Epidermal melanocyte (primary cell): ENCODE results near the gene KAT7.

Experiments
- DNase-seq: peaks from one replicate; pipeline ENCODE4 v3.0.0; 2011; ENCODE audit warnings: low spot score; ENCODE audit not compliant: insufficient read length

The KAT7 gene

GRCh38 chr17:49760296-49760695 lies 28.2 kb upstream of the KAT7 start:
- no peak for DNase-seq

- DNase-seq = no peak
Observed at GRCh38 chr17:49760932-49761558, 27.4 kb upstream of the KAT7 start.

DNA sequence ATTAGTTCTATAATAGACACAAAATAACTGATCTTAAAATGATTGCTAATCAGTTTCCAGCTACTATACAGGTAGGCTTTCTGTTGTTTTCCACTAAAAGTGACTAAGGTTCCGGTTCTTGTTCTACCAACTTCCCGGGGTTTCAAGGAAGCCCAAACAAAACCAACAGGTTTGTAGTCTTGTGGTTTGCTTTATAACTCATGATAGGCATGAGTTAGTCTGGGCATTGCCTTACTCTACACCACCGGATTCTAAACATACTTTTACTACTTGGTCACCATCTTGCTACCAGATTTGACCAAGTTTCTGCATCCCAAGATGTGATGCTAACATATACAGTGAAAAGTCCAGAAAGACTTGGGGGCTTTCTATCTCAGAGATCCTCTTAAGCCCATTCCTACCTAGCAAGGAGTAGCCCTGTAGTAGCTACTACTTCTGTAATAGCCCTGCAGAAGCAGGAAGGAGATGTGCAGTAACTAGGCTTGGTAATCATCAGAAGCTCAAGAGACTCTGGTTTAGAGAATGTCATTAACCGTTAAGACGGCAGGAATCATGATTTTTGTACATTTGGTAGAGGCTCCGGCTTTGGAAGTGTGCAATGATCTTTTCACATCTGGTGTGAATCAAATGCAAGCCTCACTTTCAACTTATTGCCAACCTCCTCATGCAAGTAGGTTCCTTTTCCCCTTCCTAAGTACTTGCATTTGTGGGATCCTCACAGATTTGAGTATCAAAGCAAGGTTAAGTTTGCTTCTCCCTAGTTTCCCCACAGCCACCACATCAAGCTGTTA lies 26.1 kb upstream of the KAT7 start:
- DNase-seq = no peak

- DNase-seq = peak; percentile 99
Observed at GRCh38 chr17:49763735-49764558, 24.5 kb upstream of the KAT7 start, which contains the start of gene FAM117A. TSS of gene FAM117A (minus strand) at chr17:49764131. CDS start at chr17:49764087, 44 bp downstream.

- DNase-seq = no peak
Observed at GRCh38 chr17:49764559-49765180, 23.8 kb upstream of the KAT7 start.

- no peak for DNase-seq
Observed at GRCh38 chr17:49766918-49767530, 21.5 kb upstream of the KAT7 start.

DNA sequence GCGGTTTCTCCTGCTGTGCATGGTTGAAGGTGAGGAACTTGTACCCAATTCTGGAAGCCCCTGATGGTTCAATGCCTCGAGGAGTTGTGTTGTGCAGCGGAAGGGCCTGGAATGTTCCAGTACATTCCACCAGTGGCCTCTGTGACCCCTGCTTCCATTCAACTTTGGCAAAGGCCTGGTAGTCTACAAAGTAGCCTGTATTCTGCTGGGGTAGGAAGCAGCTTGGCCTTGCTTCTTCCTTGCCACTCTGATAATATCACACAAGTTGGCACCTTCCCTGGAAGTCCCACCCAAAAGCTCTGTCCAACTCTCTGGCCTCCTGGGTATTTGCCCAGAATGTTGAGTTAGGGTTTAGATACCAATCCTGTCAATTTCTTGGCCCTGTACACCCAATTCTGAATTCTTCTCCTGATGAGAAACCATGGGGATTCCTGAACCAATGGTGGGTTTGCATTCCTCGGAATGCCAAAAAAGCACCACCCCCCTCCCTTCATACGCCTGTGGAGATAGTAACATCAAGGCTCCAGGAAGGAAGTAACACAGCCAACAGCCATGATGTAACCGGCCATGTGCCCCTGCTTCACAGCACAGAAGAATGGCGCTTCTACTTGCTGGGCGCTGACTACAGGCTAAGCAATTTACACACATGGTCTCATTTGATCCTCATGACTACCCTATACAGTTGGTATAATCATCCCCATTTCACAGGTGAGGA lies 12.8 kb upstream of the KAT7 start:
- no peak for DNase-seq

- DNase-seq = no peak
Observed at GRCh38 chr17:49776551-49777300, 11.8 kb upstream of the KAT7 start.

DNA sequence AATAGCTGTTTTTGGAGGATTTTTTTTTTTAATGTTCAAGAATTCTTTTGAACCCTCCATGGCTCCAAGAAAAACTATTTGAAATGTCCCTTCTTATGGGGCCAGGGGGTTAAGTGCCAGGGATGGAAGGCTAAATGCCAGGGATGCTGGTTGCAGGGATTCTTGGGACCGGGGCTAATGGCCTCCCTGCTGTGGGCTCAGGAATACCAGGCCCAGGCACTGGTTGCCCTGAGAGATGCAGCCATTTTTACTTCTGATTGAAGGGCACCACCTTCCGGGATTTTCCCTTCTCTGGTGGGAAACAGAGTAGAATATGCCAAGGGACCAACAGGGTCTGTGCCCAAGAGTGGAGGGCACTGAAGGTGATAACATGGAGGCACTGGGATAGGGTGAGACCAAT lies 10.9 kb upstream of the KAT7 start:
- DNase-seq = no peak

DNA sequence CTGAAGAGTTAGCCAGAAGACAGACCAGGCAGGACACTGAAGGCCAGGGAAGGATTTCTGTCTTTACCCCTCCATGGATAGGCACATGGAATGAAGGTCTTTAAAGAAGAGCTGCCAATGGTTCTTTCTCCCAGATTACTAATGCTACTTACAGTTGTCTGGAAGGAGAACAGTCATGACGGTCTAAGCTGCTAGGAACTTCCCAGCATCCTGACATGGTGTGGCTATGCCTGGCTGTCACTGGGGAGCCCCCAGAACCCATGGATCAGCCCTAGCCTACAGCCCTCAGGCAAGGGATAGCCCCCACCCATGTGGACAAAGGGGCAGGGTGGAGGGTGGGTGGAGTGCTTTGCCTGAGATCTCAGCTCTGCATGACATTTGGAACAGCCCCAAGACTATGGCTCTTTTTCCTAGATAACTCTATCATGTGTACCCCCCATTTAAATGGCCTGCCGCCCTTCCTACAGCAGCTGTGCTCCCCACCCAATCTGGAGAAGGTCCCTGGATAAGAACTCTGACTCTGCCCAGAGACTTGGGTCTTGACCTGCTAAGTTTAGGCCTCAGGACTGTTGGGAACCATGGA lies 9.2 kb upstream of the KAT7 start:
- no peak for DNase-seq

DNA sequence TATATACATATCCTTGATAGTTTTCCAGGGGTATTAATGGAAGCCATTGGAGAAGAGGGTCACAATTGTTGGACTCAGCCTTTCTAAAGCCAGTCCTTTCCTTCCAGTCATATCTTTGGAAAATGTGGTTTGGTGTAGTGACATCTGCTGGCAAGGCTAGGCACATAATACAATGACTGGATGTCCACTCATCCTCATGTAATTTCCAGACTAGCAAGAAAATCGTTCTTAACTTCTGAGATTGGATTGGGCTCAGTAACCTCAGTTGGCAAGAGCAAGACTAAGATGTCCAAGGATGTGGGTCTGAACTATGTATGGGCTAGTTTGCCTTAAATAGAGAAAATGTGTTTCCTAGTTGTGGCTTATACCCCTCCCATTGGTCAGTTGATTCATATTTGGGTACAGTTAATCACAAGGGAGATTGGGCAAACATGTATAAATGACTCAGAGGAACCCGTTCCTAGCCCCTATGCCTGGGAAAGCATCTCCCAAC lies 8.7 kb upstream of the KAT7 start:
- no peak for DNase-seq

DNA sequence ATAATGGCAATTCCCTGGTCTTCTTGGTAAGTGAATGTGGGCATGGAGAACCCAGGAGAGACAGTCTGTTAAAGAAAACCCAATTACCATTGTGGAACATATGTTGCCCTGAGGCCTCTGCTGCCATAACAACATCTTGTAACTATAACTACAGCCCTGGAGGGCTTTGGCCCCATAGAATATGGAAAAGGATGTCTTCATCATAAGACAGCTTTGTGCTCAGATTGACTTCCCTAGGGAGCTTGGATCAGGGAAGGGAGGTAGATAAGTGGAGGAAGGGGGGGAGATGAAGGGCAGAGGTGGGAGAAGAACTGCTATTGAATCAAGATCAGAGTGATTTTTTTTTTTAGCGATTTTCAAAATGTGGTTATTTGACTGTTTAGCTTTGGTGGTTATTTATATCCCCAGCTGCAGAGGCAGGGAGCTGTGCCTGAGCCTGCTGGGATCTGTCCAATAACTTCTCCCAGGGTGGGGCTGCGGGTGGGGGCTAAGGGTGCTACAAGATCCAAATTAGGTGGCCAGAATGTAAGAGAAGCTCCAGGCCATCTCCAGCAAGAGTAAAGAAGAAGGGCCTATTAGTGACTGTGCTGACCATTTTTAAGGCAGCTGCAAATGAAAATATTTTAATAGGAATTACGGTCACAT lies 5.3 kb upstream of the KAT7 start:
- no peak for DNase-seq

- DNase-seq = no peak
Observed at GRCh38 chr17:49783791-49784190, 4.7 kb upstream of the KAT7 start.

GRCh38 chr17:49784636-49785035 lies 3.8 kb upstream of the KAT7 start:
- DNase-seq = no peak

DNA sequence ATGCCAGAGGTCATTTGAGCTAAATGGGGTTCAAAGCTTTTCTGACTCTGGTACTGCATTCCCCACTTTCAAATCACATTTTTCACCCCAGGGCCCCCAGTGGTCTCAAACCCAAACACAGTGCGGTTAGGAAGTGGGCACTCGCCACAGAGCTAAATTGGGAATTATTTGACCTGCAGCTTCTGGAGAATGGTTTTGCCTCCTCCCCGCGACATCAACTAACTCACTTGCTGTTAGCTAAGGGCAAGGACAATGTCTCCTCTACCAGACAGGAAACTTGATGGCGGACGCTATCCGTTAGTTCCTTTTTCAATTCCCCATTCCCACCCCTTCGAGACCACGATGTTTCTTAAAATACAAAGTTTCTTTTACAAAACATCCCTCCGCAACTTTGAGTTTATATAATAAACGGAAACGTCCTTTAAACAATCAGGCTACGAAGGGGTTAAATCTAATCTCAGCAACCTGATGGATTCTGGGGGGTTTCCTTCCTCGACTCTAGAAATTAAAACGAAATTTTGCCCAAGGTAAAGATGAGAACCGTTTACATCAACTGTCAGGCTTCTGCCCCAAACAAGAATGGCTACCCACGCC lies 500 bp upstream of the KAT7 start:
- DNase-seq = no peak

GRCh38 chr17:49789243-49789578 lies 730 bp downstream of the KAT7 start:
- DNase-seq = no peak

GRCh38 chr17:49793309-49793708 lies 4.8 kb downstream of the KAT7 start:
- DNase-seq = no peak

DNA sequence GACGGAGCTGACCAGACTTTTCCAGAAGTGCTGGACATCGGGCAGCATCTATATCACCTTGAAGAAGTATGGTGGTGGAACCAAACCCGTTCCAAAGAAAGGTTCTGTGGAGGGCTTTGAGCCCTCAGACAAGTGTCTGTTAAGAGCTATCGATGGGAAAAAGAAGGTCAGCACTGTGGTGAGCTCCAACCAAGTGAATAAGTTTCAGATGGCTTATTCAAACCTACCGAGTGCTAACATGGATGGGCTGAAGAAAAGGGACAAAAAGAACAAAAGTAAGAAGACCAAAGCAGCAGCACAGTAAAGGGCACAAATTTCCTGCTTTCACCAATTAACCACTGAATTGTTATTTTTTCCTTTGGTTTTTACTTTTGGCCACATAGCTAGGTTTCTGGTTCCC lies 6.9 kb downstream of the KAT7 start:
- DNase-seq = no peak

DNA sequence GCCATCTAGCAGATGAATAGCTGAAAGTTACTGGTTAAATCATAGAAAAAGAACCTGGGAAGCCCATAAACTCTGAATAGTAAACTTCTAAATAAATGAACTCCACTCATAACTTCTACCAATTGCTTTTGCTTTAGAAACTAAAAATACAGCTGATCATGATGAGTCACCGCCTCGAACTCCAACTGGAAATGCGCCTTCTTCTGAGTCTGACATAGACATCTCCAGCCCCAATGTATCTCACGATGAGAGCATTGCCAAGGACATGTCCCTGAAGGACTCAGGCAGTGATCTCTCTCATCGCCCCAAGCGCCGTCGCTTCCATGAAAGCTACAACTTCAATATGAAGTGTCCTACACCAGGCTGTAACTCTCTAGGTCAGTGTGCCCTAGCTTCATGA lies 9.7 kb downstream of the KAT7 start:
- DNase-seq = no peak
